B cell (primary cell): ENCODE measurements around the gene SERINC1. TPM values are rescaled to one million over a fixed set of nuclear protein-coding genes. Genes with fewer than 3 reads are reported as not detected.

Source experiments
- ATAC-seq: fragments of 200-7000 bp; cut with Tn5 transposase; one replicate; pipeline ENCODE4 v1.10.0; 2021; ENCODE audit warnings: low read depth, mild to moderate bottlenecking, moderate number of reproducible peaks, moderate library complexity
- CTCF ChIA-PET: fragments of 350-600 bp; sonication (Branson Sonifier 250); formaldehyde crosslinking; loops from one replicate; lab custom pipeline; 2021; ENCODE audit warnings: antibody characterized with exemption, inconsistent platforms; lab: Charles Lee
- POLR2A ChIA-PET: fragments of 350-600 bp; sonication (Branson Sonifier 250); formaldehyde crosslinking; loops from one replicate; lab custom pipeline; 2021; ENCODE audit warnings: antibody characterized with exemption; lab: Charles Lee
- DNase-seq: peaks from one replicate; pipeline ENCODE4 v3.0.0; 2013
- H2AFZ ChIP-seq: 2 replicates; pipeline ENCODE4 v1.6.1; 2012; ENCODE audit warnings: mild to moderate bottlenecking, low read depth, low read length; ENCODE audit not compliant: insufficient read depth, poor library complexity, severe bottlenecking
- H3K27ac ChIP-seq, 2 donors: 1 replicate in 1 of 2; 2 replicates in 1 of 2; pipeline ENCODE4 v1.5.1; 2012 to 2013; ENCODE audit warnings: low read length in 2 of 2, mild to moderate bottlenecking in 2 of 2, moderate library complexity in 1 of 2
- H3K27me3 ChIP-seq, 4 experiments: fragments of 200-600 bp in 1 of 4; sonication (generic) in 1 of 4; replicated peaks in 1 of 4; 1 replicate in 2 of 4; 2 replicates in 2 of 4; pipeline versions ENCODE4 v1.6.1 to v1.7.0; 2013 to 2016; ENCODE audit warnings: low read length in 3 of 4, mild to moderate bottlenecking in 2 of 4, mixed read lengths in 1 of 4, moderate library complexity in 1 of 4; ENCODE audit not compliant: insufficient read depth in 4 of 4, control insufficient read depth in 3 of 4; ENCODE audit errors: control extremely low read depth in 1 of 4
- H3K36me3 ChIP-seq, 2 experiments: replicated peaks in 1 of 2; 1 replicate in 1 of 2; 2 replicates in 1 of 2; pipeline versions ENCODE4 v1.6.1 to v1.7.1; 2013; ENCODE audit warnings: low read length in 1 of 2; ENCODE audit not compliant: insufficient read depth in 2 of 2, control insufficient read depth in 1 of 2; ENCODE audit errors: control extremely low read depth in 1 of 2, extremely low read depth in 1 of 2
- H3K4me1 ChIP-seq, 2 donors: fragments of 200-600 bp in 1 of 2; sonication (generic) in 1 of 2; 1 replicate in 1 of 2; 2 replicates in 1 of 2; pipeline versions ENCODE4 v1.5.1 to v1.6.1; 2013 to 2017; ENCODE audit warnings: low read length in 2 of 2; ENCODE audit not compliant: control insufficient read depth in 2 of 2, insufficient read depth in 2 of 2
- H3K4me2 ChIP-seq: replicated peaks from 2 replicates; pipeline ENCODE3; 2012; ENCODE audit warnings: mild to moderate bottlenecking, low read depth, low read length; ENCODE audit not compliant: poor library complexity, severe bottlenecking
- H3K4me3 ChIP-seq, 5 experiments: fragments of 200-600 bp in 1 of 5; sonication (generic) in 1 of 5; 1 replicate in 3 of 5; 2 replicates in 2 of 5; pipeline versions ENCODE4 v1.5.1 to v1.7.0; 2011 to 2016; ENCODE audit warnings: low read length in 4 of 5, mild to moderate bottlenecking in 4 of 5, low read depth in 2 of 5, control low read depth in 1 of 5, moderate library complexity in 1 of 5; ENCODE audit not compliant: insufficient read depth in 1 of 5; ENCODE audit errors: control extremely low read depth in 1 of 5, extremely low read depth in 1 of 5
- H3K79me2 ChIP-seq: fragments of 200-600 bp; sonication (generic); one replicate; pipeline ENCODE4 v1.6.0; 2016; ENCODE audit warnings: low read length; ENCODE audit not compliant: control insufficient read depth, insufficient read depth
- H3K9ac ChIP-seq: fragments of 200-600 bp; sonication (generic); 2 replicates; pipeline ENCODE4 v1.6.1; 2017; ENCODE audit warnings: mild to moderate bottlenecking, low read length, moderate library complexity
- H3K9me3 ChIP-seq, 3 donors: one replicate each; pipeline versions ENCODE4 v1.6.1 to v1.7.1; 2013; ENCODE audit warnings: low read length in 2 of 3; ENCODE audit not compliant: control insufficient read depth in 2 of 3, insufficient read depth in 1 of 3; ENCODE audit errors: control extremely low read depth in 1 of 3
- H4K20me1 ChIP-seq: 2 replicates; pipeline ENCODE4 v1.6.0; 2012; ENCODE audit warnings: mild to moderate bottlenecking, low read length; ENCODE audit not compliant: insufficient read depth, control insufficient read depth, poor library complexity, severe bottlenecking
- H3K27ac Mint-ChIP-seq: one replicate; pipeline ENCODE4 v1.8.0; 2021; ENCODE audit warnings: mixed read lengths
- H3K27me3 Mint-ChIP-seq: one replicate; pipeline ENCODE4 v1.8.0; 2021; ENCODE audit warnings: mixed read lengths
- H3K4me1 Mint-ChIP-seq: one replicate; pipeline ENCODE4 v1.8.0; 2021; ENCODE audit warnings: mixed read lengths
- H3K4me3 Mint-ChIP-seq: one replicate; pipeline ENCODE4 v1.8.0; 2021; ENCODE audit warnings: mixed read lengths
- H3K9me3 Mint-ChIP-seq: one replicate; pipeline ENCODE4 v1.8.0; 2022; ENCODE audit warnings: mixed read lengths; ENCODE audit not compliant: insufficient read depth
- CTCF ChIP-seq: fragments of 200-600 bp; IDR thresholded peaks from one replicate; pipeline ENCODE4 v1.8.0; 2022; ENCODE audit warnings: antibody characterized with exemption, mild to moderate bottlenecking
- EZH2 ChIP-seq: IDR thresholded peaks from 2 replicates; pipeline ENCODE4 v1.6.1; 2012; ENCODE audit warnings: borderline replicate concordance, low read depth, mild to moderate bottlenecking, moderate library complexity, low read length; ENCODE audit not compliant: insufficient read depth, poor library complexity, severe bottlenecking
- WGBS: methylation state at CpG from one replicate; pipeline ENCODE4 v1.1.5; 2013; ENCODE audit warnings: missing lambda C conversion rate; ENCODE audit not compliant: insufficient coverage; 5-methylcytosine and 5-hydroxymethylcytosine counted together
- intact Hi-C: fragments of 100-400 bp; cut with micrococcal nuclease; formaldehyde crosslinking; loops from one replicate; pipeline ENCODE4 v1.10.0; 2022
- polyA plus RNA-seq: library from polyadenylated mRNA; depleted of rRNA; stranded (reverse); fragments of >200 nt; gene quantifications from 2 replicates; pipeline ENCODE4 v1.2.3, GENCODE V29; 2012
- small RNA-seq: library from RNA; depleted of rRNA; stranded (forward); fragments of <200 nt; gene quantifications from one replicate; pipeline ENCODE3, GENCODE V24; 2012; ENCODE audit warnings: low replicate concordance, low read depth; ENCODE audit not compliant: insufficient read length
- total RNA-seq, 2 donors: library from RNA; stranded (reverse); fragments of 120-200 nt in 1 of 2; gene quantifications; 1 replicate in 1 of 2; 2 replicates in 1 of 2; pipeline versions ENCODE4 v1.2.3 to v1.2.4, GENCODE V29; 2013 to 2022

SERINC1 gene
- total and polyA plus RNA-seq, 2 donors (not counting 1 experiment from before 2014, with no cell fraction given): 17.2 to 92.1 TPM

GRCh38 chr6:122393351-122393896 is 78.2 kb downstream of the SERINC1 start:
- H3K4me1 Mint-ChIP-seq: no peaks in the 10 kb centered on the region
- H3K79me2 ChIP-seq: no peaks in the 10 kb centered on the region
- H3K9me3 Mint-ChIP-seq: no peaks in the 10 kb centered on the region
- H3K27me3 ChIP-seq: peaks cover 0 to 10% (median 0%) of the 10 kb centered on the region in 4 experiments
- DNase-seq (no peak), ATAC-seq (no peak)
- H3K9me3 ChIP-seq: no peaks in the 10 kb centered on the region
- H3K27ac ChIP-seq: no peak overlapping the region
- TF ChIP-seq CTCF (no peak), EZH2 (no peak)
- H3K27me3 Mint-ChIP-seq: peaks cover 17% of the 10 kb centered on the region
- H2AFZ ChIP-seq: no peak overlapping the region
- ChIA-PET POLR2A (no interaction called here), CTCF (interaction anchor here (0.8 kb wide), 1 partner anchor 137 kb away, joined by 3 read pairs; no protein-coding TSS in a partner anchor)
- no peaks in the 10 kb centered on the region for H4K20me1 ChIP-seq
- WGBS: 86% methylated on average over 7 of the region's 8 CpGs
- no peak overlapping the region for H3K27ac Mint-ChIP-seq
- H3K36me3 ChIP-seq: no peaks in the 10 kb centered on the region
- no peak overlapping the region for H3K4me3 Mint-ChIP-seq
- H3K4me1 ChIP-seq: no peaks in the 10 kb centered on the region
- intact Hi-C loops: no loop called here
- H3K4me2 ChIP-seq: no peak overlapping the region
- no peak overlapping the region for H3K4me3 ChIP-seq
- no peak overlapping the region for H3K9ac ChIP-seq

Small RNAs within 50 kb of the gene (small RNA-seq; reads per million reads assigned to genes)
- gene Z99129.1: not detected

Other genes with a start within 250 kb of the SERINC1 start
- 10.6 and 10.8 TPM in 2 replicates for gene HSF2, start 72.2 kb downstream of the SERINC1 start, total RNA-seq
- 10.8 and 20.9 TPM in 2 replicates for gene HSF2, start 72.2 kb downstream of the SERINC1 start, polyA plus RNA-seq
- gene PKIB, start 138.6 kb upstream of the SERINC1 start, total RNA-seq: 1.2 TPM in 1 of 2 replicates, not detected in the other
- 0.27 and 0.49 TPM in 2 replicates for gene PKIB, start 138.6 kb upstream of the SERINC1 start, polyA plus RNA-seq